ENCODE measurements around the gene SLC2A4RG.
"Not testable (repeated sequence)": the region's sequence is repeated elsewhere in the genome, so short reads cannot be mapped to it uniquely, and the experiment has no call there.

Gene SLC2A4RG

DNA sequence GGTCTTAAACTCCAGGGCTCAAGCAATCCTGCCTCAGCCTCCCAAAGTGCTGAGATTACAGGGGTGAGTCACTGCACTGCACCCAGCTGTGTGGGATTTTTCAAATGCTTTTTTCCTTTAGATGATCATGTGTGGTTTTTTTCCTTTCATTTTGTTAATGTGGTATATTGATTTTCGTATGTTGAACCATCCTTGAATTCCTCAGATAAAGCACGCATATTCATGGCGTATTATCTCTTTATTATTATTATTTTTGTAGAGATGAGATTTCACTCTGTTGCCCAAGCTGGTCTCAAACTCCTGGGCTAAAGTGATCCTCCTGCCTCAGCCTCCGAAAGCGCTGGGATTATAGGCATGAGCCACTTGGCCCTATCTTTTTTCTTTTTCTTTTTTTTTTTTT is 24.7 kb upstream of the SLC2A4RG start:
- no peak for DNase-seq (ENCODE audit: low spot score)

DNA sequence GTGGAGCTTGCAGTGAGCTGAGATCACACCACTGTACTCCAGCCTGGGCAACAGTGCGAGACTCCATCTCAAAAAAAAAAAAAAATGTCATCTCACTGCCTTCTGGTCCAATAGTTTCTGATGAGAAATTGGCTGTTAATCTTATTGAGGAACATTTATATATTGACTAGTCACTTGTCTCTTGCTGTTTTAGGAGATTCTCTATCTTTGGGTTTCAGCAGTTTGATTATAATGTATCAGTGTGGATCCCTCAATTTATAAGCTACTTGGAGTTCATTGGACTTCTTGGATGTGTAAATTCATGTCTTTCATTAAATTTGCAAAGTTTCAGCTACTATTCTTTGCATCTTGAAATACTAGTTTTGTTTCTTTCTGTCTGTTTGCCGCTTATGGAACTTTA is 20.6 kb upstream of the SLC2A4RG start:
- DNase-seq (ENCODE audit: low spot score) = no peak

DNA sequence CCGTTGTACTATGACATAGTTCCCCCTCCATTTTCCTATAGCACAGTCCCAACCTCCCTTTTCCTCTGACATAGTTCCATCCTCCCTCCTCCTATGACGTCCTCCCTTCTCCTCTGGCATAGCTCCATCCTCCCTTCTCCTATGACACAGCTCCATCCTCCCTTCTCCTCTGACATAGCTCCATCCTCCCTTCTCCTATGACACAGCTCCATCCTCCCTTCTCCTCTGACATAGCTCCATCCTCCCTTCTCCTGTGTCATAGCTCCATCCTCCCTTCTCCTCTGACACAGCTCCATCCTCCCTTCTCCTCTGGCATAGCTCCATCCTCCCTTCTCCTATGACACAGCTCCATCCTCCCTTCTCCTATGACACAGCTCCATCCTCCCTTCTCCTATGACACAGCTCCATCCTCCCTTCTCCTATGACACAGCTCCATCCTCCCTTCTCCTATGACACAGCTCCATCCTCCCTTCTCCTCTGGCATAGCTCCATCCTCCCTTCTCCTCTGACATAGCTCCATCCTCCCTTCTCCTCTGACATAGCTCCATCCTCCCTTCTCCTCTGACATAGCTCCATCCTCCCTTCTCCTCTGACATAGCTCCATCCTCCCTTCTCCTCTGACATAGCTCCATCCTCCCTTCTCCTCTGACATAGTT is 16.5 kb upstream of the SLC2A4RG start:
- not testable (repeated sequence) for DNase-seq (ENCODE audit: low spot score)

DNA sequence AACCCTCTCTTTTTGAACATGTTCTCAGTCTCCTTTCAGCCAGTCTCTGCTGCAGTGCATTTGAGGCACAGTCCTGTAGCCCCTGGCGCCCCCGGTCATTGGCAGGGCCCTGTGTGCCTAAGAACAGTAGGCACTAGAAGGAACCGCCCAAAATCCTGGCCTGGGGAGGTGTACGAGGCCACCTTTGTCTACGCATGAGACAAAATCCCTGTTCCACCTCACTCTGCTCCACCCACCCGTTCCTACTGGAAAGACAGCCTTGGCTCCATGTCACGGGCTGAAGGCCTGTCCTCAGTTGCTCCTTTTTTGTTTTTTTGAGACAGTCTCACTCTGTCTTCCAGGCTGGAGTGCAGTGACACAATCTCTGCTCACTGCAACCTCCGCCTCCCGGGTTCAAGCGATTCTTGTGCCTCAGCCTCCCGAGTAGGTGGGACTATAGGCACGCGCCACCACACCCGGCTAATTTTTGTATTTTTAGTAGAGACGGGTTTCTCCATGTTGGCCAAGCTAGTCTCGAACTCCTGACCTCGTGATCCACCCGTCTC is 9.3 kb upstream of the SLC2A4RG start:
- not testable (repeated sequence) for DNase-seq (ENCODE audit: low spot score)

DNA sequence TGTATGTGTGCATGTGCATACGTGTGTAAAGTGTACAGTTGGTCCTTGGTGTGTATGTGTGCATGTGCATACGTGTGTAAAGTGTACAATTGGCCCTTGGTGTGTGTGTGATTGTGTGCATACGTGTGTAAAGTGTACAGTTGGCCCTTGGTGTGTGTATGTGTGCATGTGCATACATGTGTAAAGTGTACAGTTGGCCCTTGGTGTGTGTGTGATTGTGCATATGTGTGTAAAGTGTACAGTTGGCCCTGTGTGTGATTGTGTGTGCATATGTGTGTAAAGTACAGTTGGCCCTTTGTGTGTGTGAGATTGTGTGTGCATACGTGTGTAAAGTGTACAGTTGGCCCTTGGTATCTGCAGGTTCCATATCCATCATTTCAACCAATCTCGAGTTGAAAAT is 8.2 kb upstream of the SLC2A4RG start:
- DNase-seq (ENCODE audit: low spot score) = no peak

DNA sequence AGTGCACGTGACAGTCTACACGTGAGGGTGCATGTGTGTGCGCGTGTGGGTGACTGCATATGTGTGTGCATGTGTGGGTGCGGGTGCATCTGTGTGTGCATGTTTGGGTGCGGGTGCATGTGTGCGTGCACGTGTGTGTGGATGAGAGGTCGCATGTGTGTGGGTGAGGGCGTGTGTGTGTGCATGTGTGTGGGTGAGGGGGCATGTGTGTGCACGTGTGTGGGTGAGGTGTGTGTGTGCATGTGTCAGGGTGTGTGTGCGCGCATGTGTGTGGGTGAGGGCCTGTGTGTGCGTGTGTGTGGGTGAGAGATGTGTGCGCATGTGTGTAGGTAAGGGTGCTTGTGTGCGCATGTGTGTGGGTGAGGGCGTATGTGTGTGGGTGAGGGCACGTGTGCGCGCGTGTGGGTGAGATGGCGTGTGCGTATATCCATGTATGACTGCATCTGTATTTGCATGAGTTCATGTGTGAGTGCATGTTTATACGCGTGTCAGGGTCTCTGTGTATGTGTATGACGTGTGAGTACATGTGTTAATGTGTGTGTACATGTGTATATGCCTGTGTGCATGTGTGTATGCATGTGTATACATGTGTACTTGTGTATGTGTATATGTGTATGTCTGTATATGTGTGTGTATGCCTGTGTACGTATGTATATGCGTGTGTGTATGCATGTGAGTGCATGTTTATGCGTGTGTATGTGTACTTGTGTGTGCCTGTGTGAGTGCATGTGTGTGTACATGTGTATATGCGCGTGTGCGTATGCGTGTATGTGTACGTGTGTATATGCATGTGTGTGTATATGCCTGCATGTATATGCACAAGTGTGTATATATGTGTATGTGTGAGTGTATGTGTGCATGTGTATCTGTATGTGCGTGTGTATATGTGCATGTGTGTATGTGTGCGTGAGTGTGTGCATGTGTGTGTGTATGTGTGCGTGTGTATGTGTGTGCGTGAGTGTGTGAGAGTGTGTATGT is 7.2 kb upstream of the SLC2A4RG start:
- no peak for DNase-seq (ENCODE audit: low spot score)

DNA sequence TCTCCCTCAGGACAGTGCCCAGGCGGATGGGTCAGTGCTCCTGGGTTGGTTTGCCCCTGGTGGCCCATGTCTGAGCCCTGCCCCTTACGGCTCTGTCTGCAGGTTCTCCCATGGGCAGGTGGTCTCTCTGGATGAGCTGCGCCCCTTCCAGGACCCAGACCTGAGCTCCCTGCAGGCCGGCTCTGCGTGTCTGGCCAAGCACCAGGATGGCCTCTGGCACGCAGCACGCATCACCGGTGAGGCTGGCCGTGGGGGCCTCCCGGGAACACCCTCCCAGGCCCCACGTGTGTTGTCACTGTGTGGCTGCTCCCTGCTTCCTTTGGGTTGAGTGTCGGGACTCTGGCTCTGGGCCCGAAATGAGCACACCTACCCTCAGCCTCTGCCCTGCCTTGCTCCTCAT is 6.5 kb upstream of the SLC2A4RG start:
- no peak for DNase-seq (ENCODE audit: low spot score)

DNA sequence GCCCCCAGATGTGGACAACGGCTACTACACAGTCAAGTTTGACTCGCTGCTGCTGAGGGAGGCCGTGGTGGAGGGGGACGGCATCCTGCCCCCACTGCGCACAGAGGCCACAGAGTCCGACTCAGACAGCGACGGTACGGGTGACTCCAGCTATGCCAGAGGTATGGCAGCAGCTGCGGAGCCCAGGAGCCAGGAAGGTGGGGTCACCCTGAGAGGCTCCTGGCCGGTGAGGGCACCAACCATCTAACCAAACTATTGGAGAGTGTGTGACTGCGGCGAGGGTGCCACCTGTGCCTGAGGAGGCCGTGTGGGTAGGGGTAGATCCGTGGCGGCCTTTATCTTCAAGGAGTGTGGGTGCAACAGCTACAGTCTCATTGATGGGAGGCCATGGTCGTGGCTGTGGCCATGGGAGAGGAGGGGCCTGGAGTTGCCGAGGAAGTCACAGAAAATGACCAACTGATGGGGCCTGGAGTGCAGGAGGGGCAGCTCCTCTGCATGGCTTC is 5.9 kb upstream of the SLC2A4RG start:
- no peak for DNase-seq (ENCODE audit: low spot score)

DNA sequence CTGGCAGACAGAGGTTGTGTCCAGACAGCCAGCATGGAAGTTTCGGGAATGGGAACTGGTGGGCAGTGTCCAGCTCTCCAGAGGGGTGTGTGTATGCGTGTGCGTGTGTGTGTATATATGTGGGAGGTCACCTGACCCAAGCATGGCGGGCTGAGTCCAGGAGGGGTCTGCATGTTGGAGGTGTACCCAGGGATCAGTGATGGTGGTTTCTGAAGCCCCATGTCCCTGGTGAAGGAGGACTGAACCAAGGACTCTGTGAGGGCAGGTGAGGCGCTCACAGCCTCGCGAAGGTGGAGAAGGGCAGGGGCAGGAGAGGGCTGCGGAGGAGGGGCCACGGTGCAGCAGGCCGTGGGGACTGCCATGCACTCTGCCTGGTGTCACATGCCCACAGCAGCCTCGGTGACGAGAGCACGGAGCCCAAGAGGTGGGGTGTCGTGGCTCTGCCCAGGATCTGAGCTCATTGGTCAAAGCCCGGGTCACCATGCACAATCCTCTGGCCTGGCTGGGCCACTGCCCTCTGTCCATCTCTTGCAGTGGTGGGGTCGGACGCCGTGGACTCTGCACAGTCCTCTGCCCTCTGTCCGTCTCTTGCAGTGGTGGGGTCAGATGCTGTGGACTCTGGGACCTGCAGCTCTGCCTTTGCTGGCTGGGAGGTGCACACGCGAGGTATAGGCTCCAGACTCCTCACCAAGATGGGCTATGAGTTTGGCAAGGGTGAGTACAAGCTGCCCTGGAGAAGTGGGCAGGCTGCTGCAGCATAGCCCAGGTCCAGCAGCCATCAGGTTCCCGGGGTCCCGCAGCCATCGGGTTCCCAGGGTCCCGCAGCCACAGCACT is 5.2 kb upstream of the SLC2A4RG start:
- no peak for DNase-seq (ENCODE audit: low spot score)

DNA sequence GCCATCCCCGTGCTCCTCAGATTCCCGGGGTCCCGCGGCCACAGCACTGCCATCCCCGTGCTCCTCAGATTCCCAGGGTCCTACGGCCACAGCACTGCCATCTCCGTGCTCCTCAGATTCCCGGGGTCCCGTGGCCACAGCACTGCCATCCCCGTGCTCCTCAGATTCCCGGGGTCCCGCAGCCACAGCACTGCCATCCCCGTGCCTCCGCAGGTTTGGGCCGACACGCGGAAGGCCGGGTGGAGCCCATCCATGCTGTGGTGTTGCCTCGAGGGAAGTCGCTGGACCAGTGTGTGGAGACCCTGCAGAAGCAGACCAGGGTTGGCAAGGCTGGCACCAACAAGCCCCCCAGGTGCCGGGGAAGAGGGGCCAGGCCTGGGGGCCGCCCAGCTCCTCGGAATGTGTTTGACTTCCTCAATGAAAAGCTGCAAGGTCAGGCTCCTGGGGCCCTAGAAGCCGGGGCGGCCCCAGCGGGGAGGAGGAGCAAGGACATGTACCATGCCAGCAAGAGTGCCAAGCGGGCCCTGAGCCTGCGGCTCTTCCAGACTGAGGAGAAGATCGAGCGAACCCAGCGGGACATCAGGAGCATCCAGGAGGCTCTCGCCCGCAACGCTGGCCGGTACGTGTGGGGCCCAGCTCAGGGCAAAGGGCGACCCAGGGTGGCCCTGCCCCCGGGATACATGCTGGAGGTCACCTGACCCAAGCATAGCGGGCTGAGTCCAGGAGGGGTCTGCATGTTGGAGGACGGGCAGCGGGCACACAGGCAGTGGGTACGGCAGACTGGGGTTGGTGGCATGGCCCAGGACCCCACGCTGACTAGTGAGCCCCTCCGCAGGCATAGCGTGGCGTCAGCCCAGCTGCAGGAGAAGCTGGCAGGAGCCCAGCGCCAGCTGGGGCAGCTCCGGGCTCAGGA is 4.4 kb upstream of the SLC2A4RG start:
- no peak for DNase-seq (ENCODE audit: low spot score)

DNA sequence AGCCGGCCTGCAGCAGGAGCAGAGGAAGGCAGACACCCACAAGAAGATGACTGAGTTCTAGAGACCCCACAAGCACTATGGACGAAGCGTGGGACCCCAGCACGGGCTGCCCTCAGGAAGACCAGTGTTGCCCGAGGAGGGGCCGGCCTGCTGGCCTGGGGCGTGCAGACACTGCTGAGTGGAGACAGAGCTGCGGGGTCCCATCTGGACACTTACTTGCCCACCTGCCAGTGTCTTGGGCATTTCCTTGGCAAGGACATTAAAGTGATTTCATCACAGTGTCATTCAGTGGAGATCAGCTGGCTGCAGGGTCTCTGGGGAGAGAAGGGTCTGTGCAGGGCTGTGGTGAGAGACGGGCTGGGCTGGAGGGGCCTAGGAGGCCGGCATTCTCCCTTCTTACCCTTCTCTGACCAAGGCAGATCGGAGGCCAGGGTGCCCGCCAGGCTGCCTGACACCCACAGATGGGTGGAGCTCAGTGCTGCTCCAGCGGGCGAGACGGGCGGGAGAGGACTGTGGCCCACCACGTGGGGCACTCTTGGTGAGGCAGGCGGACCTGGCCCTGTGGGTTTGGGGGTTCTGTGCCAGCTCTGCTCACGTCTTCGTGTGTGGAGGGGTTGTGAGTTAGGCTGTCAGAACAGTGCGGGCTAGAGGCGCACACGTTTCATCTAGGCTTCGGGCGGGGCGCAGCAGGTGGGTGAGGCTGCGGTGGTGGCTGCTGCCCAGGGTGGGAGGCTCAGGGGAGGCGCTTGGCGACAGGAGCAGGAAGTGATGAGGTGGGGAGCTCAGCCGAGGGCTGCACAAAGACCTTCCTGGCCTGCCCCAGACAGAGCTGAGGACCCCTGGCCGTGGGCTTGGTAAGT is 3.5 kb upstream of the SLC2A4RG start, which contains the start of gene LIME1:
LIME1 (plus strand) TSS at position 806 of the 860 bp plus-strand sequence. CDS start 886 bp downstream, outside the sequence.
- peak; percentile 16 for DNase-seq (ENCODE audit: low spot score)

DNA sequence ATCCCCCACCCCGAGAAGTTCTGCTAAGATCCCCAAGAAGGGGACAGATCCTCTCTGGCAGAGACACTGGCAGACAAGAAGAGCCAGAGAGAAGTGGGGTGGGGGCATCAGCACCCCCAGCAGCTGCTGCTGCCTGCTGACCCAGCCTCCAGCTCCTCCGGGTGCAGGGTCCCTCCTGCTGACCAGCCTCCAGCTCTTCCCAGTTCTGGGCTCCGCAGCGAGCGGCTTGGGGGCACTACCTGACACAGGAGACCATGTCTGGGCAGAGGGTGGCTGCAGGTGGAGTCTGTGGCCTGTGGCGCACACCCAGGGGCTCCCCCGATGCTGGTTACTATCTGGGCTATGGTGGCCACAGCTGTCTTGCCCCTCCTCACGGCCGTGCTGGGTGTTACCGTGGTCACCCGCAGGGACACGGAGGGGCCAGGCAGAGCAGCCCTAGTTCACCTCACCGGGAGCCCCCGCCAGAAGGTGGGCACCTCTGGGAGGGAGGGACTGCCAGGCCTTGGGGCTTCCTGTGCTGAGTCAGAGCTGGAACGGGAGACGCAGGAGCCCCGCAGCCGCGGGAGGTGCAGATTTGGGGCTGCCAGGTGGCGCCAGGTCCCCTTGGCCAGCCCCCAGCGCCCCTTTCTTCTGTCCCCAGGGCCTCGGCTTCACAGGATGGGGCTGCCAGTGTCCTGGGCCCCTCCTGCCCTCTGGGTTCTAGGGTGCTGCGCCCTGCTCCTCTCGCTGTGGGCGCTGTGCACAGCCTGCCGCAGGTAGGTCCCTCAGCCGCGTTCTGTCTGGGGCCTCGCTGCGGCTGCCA is 2.5 kb upstream of the SLC2A4RG start:
- DNase-seq (ENCODE audit: low spot score) = no peak

DNA sequence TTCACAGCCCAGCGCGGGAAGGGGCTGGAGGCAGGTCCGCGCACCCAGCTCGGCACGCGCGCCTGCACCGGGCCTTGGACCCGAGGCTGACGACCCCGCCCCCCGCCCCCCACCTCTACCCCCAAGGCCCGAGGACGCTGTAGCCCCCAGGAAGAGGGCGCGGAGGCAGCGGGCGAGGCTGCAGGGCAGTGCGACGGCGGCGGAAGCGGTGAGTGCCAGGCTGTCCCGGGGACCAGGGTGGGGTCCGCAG is 2.0 kb upstream of the SLC2A4RG start:
- DNase-seq (ENCODE audit: low spot score) = no peak

DNA sequence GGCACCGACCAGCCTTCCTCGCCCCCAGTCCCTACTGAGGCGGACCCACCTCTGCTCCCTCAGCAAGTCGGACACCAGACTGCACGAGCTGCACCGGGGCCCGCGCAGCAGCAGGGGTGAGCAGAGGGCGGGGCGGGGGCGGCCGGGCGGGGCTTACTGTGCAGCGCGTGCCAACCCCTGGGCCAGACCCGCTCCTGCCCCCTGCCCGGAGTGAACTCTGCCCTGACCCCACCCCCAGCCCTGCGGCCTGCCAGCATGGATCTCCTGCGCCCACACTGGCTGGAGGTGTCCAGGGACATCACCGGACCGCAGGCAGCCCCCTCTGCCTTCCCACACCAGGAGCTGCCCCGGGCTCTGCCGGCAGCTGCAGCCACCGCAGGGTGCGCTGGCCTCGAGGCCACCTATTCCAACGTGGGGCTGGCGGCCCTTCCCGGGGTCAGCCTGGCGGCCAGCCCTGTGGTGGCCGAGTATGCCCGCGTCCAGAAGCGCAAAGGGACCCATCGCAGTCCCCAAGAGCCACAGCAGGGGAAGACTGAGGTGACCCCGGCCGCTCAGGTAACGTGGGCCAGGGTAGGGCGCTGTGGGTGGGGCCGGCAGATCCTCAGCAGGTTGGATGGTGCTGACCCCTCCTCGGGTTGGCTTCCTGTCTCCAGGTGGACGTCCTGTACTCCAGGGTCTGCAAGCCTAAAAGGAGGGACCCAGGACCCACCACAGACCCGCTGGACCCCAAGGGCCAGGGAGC is 1.5 kb upstream of the SLC2A4RG start:
- DNase-seq (ENCODE audit: low spot score) = no peak

DNA sequence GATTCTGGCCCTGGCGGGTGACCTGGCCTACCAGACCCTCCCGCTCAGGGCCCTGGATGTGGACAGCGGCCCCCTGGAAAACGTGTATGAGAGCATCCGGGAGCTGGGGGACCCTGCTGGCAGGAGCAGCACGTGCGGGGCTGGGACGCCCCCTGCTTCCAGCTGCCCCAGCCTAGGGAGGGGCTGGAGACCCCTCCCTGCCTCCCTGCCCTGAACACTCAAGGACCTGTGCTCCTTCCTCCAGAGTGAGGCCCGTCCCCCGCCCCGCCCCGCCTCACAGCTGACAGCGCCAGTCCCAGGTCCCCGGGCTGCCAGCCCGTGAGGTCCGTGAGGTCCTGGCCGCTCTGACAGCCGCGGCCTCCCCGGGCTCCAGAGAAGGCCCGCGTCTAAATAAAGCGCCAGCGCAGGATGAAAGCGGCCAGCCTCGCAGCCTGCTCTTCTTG is 868 bp upstream of the SLC2A4RG start:
- no peak for DNase-seq (ENCODE audit: low spot score)

DNA sequence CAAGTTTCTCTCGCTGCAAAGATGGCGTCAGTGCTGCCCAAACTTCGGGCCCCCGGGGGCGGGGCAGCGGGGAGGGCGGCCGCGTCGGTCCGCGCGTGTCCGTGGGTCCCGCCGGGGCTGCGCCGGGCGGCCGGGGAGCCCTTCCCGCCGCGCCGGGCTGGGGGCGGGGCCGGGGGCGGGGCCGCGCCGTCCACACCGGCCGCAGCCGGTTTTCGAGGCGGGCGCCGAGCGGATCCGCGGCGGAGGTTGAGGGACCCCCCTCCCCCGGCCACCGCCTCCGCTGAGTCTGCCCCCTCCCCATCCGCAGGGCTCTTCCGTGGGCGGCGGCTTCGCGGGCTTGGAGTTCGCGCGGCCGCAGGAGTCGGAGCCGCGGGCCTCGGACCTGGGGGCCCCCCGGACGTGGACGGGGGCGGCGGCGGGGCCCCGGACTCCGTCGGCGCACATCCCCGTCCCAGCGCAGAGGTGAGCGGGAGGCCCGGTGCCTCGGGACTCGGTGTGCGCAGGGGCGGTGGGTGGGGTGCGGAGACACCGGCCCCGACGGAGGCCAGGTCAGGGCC is 572 bp downstream of the SLC2A4RG start:
- peak; percentile 52 for DNase-seq (ENCODE audit: low spot score)

DNA sequence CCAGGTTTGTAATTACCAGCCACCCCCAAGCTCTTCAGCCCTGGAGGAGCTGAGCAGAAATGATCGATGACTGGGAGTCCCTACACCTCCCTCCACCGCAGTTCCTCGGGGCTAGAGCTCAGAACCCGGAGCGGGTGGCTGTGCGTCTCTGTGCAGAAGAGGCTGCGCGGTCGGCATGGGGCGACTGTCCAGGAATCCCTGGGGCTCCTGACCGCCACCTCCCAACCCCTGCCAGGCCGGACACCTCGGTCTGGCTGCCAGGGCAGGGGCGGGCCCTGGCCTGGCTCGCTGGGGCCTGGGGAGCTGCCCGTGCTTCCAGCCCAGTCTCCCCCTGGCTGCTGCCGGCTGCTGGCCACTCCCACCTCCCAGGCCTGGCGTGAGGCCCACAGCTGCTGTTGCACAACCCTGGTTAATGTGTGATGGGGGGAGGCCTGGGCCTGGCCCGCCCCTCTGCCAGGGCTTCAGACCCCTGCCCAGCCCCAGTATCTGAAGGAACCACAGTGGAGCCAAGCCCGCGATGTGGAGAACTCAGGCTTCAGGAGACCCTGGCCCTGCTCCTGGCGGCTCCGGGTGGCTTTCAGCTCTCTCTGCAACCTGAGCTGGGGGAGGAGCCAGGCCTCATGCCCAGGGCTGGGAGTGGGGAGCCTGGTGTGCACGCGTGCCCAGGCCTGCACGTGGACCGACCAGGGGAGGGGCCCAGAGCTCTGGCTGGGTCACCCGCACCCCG is 1.2 kb downstream of the SLC2A4RG start:
- DNase-seq (ENCODE audit: low spot score) = peak; percentile 36

DNA sequence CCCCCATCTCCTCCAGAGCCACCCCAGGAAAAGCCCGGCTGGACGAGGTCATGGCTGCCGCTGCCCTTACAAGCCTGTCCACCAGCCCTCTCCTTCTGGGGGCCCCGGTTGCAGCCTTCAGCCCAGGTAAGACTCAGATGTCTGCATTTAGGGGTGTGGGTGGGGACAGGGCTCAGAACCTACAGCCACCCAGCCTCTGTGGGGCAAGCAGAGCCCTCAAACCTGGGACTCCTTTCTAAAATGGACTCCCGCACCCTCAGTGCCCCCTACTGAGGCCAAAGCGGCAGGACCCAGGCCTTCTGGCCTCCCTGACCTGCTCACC is 1.7 kb downstream of the SLC2A4RG start:
- DNase-seq (ENCODE audit: low spot score) = no peak

All from hematopoietic multipotent progenitor cell treated with erythropoietin and hydrocortisone succinate and interleukin-3 and kit ligand, for 17 days (in vitro differentiated cells).